ENCODE results near the gene HSPA1A.

DNA sequence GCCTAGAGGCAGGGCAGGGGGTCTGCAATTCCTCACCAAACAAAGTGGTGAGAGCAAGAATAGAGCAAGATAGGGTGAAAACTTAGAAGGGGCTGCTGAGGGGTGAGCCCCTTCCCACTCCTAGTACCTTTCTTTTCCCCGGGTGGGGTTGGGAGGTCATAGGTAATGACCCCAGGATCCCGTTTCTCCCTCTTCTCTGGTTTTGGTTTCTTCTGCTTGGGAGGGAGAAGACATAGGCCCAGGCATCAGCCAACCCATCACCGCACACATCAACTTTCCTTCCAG, 23.3 kb upstream of the HSPA1A start:
- TF ChIP-seq, protein P1, sequence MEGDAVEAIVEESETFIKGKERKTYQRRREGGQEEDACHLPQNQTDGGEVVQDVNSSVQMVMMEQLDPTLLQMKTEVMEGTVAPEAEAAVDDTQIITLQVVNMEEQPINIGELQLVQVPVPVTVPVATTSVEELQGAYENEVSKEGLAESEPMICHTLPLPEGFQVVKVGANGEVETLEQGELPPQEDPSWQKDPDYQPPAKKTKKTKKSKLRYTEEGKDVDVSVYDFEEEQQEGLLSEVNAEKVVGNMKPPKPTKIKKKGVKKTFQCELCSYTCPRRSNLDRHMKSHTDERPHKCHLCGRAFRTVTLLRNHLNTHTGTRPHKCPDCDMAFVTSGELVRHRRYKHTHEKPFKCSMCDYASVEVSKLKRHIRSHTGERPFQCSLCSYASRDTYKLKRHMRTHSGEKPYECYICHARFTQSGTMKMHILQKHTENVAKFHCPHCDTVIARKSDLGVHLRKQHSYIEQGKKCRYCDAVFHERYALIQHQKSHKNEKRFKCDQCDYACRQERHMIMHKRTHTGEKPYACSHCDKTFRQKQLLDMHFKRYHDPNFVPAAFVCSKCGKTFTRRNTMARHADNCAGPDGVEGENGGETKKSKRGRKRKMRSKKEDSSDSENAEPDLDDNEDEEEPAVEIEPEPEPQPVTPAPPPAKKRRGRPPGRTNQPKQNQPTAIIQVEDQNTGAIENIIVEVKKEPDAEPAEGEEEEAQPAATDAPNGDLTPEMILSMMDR (IDR thresholded peaks at IDR 0.05), result no peak
- TF ChIP-seq POLR2A (IDR thresholded peaks at IDR 0.05) (no peak), EP300 (IDR thresholded peaks at IDR 0.05) (no peak), POLR2AphosphoS5 (IDR thresholded peaks at IDR 0.05) (no peak)
